ENCODE results near the gene NMT1.

DNA sequence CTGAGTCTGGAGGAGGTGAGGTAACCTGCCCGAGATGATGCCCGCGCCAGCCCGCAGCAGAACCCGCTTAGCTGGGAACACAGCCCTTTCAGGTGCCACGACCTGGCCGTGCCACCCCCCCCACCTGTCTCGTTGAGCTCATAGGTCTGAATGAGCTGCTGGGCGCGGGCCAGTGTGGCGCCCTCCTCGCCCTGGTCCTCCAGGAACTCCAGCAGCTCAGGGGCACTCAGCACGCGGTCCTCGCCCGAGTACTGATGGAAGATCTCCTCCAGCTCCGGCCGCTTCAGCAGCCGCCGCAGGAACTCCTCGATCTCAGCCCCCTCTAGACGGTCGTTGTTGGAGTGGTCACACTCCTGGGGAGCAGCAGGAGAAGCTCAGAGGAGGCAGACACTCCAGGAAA, 57.6 kb downstream of the NMT1 start:
- TF ChIP-seq POLR2AphosphoS5 (IDR thresholded peaks at IDR 0.05; ENCODE audit: low read depth, low read length) (no peak), TAF1 (IDR thresholded peaks at IDR 0.05; ENCODE audit: borderline replicate concordance, insufficient read depth, low read length) (no peak), SIN3A (IDR thresholded peaks at IDR 0.05; ENCODE audit: borderline replicate concordance, insufficient read depth, low read length) (no peak), FOXP2 (optimal IDR thresholded peaks at IDR 0.05; ENCODE audit: borderline replicate concordance, extremely low read depth, extremely low read length, insufficient read depth) (no peak)
- TF ChIP-seq, protein P1, sequence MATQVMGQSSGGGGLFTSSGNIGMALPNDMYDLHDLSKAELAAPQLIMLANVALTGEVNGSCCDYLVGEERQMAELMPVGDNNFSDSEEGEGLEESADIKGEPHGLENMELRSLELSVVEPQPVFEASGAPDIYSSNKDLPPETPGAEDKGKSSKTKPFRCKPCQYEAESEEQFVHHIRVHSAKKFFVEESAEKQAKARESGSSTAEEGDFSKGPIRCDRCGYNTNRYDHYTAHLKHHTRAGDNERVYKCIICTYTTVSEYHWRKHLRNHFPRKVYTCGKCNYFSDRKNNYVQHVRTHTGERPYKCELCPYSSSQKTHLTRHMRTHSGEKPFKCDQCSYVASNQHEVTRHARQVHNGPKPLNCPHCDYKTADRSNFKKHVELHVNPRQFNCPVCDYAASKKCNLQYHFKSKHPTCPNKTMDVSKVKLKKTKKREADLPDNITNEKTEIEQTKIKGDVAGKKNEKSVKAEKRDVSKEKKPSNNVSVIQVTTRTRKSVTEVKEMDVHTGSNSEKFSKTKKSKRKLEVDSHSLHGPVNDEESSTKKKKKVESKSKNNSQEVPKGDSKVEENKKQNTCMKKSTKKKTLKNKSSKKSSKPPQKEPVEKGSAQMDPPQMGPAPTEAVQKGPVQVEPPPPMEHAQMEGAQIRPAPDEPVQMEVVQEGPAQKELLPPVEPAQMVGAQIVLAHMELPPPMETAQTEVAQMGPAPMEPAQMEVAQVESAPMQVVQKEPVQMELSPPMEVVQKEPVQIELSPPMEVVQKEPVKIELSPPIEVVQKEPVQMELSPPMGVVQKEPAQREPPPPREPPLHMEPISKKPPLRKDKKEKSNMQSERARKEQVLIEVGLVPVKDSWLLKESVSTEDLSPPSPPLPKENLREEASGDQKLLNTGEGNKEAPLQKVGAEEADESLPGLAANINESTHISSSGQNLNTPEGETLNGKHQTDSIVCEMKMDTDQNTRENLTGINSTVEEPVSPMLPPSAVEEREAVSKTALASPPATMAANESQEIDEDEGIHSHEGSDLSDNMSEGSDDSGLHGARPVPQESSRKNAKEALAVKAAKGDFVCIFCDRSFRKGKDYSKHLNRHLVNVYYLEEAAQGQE (IDR thresholded peaks at IDR 0.05; ENCODE audit: insufficient read depth in 1 of 2, low read depth in 2 of 2, low read length in 2 of 2) = no peak
